DMS79 (cell line): ENCODE results near the gene AMH.

Source experiments
- DNase-seq: peaks from one replicate; lab custom pipeline; 2025; lab: John Stamatoyannopoulos, UW

AMH gene

DNA sequence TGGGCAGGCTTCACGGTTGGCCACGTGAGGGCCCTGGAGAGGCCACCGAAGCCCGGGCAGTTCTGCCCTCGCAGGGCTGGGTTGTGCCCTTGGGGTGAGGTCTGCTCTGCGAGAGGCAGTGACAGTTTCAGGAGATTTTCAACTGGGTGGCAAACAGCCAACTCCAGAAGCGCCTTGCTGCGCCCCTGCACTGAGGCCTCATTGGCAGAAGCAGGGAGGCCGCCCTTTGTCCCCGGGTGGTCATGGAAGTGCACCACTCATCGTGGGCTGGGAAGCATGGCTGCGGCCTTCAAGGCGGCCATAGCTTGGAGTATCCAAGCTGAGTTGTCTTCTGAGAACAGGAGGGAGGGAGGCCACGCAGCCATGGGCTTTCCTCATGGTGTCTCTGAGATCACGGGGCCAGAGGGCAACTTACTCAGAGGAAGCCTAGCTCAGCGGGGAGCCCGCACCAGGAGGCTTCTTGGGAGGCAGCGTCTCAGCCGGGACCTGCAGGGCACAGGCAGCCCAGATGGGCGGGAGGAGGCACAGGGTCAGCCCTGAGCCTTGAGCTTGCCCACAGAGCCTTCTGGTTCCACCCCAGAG, 27.8 kb upstream of the AMH start:
- no peak for DNase-seq

DNA sequence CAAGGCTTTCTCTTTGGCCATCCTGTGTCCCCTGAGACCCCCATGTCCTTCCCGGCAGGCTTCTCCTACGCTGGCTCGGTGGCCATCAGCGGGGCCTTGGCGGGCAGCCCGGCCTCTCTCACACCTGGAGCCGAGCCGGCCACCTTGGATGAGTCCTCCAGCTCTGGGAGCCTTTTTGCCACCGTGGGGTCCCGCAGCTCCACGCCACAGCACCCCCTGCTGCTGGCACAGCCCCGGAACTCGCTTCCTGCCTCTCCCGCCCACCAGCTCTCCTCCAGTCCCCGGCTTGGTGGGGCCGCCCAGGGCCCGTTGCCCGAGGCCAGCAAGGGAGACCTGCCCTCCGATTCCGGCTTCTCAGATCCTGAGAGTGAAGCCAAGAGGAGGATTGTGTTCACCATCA, 27.2 kb upstream of the AMH start:
- no peak for DNase-seq

DNA sequence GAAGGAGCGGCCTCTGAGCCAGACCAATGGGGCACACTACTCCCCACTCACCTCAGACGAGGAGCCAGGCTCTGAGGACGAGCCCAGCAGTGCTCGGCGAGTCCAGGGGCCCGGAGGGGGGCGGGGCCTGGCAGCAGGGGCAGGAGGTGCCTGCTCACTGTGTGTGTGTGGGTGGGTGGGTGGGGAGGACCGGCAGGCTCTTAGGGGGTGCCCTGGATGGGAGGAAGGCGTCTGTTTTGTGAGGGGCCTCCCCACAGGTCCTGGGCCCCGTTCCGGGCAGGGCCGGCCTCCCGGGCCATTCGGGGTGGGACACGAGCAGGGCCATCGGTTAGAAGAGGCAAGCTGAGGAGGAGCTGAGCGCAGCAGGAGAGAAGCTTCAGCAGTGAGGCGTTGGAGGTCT, 25.7 kb upstream of the AMH start:
- DNase-seq: no peak

DNA sequence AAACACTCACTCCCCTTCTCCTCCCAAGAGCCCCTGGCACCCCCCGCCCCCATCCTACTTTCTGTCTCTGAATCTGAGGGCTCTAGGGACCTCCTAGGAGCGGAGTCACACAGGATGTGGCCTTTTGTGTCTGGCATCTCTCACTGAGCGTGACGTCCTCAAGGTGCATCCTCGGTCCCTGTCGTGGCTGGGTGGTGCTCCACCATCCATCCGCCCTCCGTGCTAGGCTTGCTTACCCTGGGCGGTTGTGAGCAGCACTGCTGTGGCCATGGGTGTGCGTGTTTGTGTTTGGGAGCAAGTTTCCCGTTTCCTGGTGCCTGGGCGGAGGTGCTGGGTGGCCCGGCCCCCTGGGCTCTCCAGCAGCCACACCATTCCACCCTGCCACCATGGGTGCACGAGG, 25.2 kb upstream of the AMH start:
- DNase-seq: no peak

DNA sequence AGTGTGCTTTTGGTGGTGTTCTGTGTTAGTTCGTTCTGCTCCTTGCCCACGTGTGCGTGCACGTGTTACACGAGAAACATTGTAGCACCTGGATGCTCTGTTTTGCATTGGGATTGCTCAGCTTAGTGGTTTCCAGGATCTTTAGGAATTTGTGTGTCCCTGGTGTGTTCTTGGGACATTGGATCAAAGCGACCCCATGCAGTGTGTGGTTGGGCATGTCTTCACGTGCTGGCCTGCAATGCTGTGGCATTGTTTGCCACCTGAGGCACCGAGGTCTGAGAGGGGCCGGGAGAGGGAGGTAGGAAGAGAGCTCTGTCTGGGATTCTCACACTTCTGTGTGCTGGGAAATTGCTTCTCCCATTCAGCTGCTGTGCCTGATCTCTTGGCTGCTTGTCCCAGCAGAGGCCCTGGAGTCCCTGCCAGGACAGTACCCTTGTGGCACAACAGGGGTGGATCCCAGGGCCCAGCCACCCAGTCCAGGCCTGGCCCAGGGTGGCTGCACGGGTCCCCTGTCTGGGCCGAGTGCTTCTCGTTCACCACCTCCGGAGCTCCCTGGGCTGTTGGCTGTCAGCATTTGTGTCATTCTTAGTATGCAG, 24.3 kb upstream of the AMH start:
- DNase-seq: no peak

DNA sequence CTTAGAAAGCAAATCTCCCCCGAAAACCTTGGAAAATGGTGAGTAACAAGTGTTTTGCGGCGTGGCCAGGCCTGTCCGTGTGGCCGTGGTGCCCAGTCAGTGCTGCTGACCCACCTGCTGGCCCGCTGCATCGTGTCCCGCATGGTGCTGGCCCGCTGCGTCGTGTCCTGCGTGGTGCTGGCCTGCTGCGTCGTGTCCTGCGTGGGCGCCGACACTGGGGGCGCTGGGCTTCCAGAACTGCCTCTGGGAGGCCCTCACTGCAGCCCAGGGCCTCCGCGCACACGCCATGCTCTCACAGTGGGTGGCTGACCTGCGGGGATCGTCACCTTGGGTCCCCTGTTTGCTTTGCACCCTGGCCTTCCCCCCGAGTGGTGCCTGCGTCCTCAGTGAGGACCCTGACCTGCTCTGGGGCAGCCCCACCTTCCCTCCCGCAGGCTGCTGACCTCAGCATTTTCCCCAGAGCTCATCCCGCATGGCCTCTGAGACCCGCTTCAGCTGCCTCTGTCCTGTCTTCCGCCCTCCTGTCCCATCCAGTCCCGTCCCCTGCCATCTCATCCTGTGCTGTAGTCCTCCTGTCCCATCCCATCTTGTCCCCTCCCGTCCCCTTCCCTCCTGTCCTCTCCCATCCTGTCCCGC, 23.6 kb upstream of the AMH start:
- DNase-seq: no peak

DNA sequence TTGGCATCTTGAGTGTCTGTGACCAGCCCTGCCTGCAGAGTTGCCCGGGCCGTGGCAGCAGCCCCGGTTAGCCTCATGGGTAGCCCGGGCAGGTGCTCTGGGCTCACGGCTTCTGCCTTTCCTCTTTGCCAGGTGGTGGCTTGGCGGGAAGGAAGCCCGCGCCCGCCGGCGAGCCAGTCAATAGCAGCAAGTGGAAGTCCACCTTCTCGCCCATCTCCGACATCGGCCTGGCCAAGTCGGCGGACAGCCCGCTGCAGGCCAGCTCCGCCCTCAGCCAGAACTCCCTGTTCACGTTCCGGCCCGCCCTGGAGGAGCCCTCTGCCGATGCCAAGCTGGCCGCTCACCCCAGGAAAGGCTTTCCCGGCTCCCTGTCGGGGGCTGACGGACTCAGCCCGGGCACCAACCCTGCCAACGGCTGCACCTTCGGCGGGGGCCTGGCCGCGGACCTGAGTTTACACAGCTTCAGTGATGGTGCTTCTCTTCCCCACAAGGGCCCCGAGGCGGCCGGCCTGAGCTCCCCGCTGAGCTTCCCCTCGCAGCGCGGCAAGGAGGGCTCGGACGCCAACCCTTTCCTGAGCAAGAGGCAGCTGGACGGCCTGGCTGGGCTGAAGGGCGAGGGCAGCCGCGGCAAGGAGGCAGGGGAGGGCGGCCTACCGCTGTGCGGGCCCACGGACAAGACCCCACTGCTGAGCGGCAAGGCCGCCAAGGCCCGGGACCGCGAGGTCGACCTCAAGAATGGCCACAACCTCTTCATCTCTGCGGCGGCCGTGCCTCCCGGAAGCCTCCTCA, 22.9 kb upstream of the AMH start:
- no peak for DNase-seq

DNA sequence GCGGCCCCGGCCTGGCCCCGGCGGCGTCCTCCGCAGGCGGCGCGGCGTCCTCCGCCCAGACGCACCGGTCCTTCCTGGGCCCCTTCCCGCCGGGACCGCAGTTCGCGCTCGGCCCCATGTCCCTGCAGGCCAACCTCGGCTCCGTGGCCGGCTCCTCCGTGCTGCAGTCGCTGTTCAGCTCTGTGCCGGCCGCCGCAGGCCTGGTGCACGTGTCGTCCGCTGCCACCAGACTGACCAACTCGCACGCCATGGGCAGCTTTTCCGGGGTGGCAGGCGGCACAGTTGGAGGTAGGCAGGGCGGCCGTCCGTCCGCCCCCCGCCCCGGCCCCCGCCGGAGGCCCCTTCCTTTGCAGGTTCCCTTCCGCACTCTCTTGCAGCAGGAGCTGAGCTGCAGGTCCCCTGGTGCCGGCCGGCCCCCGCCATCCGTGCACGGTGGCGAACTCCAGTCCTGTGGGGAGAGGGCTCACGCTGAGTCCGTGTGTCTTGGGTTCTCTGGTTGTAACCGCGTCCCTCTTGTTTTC, 22.2 kb upstream of the AMH start:
- no peak for DNase-seq

DNA sequence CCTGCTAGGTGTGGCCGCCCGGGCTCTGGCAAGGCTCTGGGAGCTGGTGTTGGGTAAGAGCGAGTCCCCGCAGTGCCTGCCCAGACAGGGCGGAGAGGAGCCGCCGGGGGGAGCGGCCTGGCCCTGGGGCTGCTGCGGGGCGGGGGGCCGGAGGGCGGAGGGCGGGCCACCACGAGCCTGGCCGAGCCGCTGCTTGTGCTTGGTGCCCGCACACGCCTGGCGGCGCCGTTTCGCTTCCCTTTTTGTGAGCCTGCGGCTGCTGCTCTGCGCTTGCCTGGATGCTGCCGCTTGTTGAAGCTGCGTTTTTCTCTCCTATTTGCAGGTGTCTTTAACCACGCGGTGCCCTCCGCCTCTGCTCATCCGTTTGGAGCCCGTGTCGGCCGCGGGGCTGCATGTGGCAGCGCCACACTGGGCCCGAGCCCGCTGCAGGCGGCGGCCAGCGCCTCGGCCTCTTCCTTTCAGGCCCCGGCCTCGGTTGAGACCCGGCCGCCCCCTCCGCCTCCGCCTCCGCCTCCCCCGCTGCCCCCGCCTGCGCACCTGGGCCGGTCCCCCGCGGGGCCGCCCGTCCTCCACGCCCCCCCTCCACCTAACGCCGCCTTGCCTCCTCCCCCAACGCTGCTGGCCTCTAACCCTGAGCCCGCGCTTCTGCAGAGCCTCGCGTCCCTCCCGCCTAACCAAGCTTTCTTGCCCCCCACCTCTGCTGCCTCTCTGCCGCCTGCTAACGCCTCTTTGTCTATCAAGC, 21.5 kb upstream of the AMH start:
- DNase-seq: no peak

DNA sequence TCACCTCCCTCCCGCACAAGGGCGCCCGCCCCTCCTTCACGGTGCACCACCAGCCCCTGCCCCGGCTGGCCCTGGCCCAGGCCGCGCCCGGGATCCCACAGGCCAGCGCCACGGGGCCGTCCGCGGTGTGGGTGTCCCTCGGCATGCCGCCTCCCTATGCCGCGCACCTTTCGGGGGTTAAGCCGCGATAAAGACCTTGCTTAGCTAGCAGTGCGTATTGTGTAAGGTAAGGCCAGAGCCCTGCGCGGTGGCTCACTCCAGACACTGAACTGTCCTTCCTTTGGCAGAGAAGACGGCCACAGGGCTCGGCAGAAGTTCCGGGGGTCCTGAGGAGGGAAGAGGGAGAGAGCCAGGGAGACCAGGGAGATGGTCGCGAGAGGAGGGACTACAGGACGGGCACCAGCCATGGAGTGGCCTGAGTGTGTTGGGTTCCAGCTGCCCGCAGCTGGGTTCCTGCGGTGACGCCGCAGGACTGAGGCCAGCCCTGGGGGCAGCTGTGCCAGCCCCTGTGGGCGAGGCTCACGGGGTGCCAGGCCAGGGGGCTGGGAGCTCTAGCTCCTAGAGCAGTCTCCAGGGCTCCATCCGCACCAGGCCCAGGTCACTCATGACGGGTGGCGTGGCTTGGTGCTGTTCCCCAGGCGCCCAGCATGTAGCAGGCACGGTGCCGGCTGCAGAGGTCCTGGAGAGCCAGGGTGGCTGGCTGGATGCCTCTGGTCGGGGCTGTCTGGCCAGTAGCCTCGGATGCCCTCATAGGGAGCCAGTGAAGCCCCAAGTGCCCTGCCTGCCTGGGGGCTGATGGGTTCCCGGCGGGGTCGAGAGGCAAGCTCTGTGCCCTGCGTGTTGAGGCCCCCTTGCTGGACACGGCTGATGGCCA, 20.7 kb upstream of the AMH start:
- no peak for DNase-seq

DNA sequence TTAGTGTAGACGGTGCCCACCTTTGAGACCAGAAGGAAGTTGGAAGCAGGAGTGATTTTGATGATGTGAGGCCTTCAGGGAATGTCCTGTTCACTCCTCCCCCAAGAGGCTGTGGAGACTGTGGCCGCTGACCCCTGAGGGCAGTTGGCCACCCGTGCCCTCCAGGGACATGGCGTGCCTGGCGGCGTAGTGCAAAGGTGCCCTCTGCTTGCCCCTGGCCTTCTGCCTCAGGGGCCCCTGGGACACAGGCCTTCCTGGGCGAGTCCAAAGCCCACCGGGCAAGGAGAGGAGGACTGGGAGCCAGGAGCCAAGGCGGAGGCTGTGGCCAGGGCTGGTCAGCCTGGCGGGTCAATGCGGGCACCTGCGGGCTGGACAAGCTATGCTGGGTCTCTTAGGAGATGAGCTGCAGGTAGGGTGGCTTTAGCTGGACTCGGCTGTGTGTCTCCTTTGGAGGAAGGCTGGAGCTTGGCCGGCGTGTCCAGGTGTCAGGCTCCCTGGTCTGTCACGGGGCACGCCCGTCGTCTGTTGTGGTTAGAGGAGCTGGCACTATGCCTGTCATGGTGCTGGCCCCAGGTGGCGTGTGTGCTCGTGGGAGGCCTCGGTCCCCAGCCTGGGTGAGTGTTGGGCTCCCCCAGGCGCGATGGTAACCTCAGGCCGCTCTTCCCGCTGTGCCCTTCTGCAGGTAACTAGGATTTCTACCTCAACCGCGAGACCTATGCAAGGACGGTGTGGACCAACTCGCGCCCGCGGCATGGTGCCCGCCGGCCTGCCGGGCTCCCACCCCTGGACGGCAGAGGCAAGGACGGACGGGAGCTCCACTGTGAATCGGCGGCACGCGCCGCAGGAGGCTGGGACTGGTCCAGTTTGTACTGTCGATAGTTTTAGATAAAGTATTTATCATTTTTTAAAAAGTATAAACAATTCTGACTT, 19.8 kb upstream of the AMH start:
- DNase-seq: no peak

DNA sequence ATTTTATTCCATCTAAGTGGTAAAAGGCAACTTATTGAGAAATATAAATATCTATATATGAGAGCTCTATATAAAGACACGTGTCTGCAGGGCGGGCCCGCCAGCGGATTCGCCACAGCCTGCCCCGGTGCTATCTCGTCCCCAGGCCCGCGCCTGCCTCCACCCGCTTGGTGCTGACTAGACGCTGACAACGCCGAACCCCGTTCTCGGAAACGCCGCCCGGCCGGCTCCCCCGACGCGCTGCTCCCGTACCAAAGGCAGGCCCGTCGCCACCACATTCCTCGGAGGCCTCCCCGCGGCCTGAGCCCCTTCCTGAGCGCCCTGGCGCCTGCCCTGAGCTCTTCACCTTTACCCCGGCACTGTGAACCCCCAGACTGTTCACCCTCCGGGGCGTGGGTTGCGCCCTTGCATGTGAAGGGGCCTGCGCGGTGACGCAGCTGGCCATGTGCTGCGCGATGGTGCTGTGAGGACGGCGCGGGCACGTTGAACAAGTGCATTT, 19.0 kb upstream of the AMH start:
- DNase-seq: no peak

DNA sequence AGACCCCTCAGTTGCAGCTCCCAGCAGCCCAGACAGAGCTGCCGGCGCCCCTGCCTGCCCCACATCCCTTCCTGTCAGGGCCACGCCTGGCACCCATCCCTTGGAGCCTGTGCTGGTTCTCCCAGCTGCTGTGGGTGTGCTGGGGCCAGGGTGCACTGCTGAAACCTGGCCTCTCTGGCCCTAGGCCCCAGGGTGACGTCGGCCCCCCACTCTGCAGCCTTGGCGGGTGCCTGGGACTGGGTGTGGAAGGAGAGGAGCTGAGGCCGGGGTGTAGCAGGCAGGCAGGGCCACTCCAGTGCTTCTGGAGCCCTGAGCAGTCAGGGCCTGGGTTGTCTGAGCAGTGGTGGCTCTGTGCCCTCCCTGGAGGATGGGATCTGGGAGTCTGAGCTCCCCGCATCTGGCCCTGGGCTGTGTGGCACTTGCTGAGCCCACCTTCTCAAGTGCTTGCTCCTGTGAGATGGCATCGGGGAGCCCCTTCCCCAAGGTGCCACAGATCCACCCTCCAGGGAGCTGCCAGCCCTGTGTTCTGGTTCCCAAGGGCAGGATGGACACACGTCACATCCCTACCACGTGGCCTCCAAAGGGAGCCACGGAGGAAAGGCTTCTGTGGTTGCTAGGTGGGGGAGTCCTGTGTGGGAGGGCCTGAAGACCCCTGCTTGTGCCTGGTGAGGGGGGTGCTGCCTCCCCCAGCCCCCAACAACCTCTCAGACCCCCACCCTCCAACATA, 18.2 kb upstream of the AMH start:
- no peak for DNase-seq

DNA sequence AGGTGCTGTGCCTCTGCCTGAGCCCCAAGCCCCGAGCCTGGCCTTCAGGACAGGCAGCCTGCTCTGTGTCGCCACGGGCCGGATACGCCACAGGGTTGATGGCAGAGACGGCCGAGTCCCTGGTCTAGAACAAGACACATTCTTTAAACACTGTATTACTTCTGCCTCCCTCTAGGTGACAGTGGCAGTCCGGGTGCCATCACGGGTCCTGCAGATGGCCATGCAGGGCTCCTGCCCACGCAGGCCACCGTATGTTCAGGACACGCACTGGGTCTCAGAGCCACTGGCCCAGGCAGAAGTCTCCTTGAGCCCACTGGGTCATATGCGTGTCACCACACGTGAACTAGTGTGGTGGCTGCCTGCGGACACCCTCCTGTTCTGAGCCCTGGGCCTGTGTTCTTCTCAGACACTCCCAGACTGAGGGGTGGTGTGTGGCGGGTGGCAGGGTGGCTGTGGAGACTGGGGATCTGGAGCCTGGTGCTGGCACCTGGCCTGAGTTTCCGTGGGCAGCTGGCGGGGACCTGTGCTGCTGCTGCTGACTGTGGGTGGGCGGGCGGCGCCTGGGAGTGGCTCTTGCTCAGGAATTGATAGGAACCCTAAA, 17.4 kb upstream of the AMH start:
- no peak for DNase-seq

DNA sequence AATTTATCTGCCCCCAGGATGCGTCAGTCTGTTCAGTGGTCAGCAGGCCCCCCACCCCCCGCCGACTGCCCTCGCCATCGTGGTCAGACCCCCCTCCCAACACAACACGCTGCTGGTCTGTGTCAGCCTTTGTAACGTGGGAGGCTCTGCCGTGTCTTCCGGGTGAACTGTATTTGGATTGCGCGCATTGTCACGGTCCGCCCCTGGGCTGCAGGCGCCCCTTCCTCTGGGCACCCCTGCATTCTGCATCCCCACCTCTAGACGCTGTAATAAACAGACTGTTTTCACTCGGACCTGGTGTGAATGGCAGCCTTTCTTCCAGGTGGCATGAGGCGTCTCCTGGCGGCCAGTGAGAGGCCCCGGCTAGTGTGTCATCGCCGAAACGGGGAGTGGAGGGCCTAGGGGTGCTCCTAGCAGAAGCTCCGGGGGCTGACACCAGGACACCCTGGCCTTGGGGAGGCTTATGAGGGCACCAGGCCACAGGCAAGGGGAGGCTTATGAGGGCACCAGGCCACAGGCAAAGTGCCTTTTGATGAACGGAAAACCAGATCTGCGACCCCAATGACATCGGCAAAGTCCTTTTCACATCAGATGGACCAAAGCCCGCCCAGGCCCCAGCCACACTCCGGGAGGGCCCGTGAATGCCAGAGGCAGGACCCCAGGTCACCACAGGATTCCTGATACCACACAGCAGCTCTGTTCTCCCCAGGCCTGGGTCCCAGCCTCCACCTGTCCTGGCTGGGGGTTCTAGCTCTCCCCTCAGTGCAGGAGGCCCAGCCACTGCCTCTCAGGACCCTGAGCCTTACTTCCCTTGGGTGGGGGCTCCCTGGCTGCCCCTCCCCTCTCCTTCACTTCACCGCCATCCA, 16.6 kb upstream of the AMH start:
- DNase-seq: no peak

DNA sequence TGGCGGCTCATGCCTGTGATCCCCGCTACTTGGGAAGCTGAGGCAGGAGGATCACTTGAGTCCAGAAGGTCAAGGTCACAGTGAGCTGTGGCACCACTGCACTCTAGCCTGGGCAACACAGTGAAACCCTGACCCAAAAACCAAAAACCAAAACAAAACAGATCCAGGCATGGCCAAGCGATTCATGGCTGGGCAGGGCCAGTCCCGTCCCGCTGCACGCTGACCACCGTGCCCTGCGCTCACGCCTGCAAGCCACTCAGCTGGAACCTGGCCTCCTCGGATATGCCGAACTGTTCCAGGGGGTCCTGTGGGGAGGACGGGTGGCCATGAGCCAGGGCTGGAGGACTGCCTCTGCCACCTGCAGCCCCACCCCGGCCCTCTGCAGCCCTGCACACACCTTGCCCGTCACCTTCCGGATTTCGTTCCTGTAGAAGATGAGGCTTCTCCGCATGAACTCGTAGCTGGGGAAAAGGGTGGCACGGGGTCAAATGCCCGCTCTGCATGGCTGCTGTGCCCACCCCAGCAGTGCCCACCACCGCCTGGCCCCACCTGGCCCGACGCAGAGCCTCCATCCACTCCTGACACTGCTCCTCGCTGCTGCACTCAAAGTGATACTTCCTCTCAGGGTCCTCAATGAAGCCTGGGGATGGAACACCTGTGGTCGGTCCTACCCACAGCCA, 15.4 kb upstream of the AMH start:
- DNase-seq: no peak

DNA sequence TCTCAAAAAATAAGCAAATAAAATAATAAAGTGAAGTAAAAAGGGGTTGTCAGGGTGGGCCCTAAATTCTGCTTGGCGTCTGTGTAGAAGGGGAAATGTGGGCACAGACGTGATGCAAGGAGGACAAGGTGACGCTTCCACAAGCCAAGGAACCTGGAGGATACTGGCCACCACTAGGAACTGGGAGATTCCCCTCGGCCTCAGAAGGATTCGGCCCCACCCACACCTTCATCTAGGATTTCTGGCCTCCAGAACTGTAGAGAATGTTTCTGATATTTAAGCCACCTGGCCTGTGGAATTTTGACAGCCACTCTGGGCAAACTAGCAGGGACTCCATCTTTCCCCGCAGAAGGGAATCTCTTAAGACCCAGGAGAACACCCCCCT, 14.1 kb upstream of the AMH start:
- DNase-seq: no peak
